ENCODE measurements around the gene PEX11G. TPM values are rescaled to one million over a fixed set of nuclear protein-coding genes. Genes with fewer than 3 reads are reported as not detected.

PEX11G gene
- total and polyA plus RNA-seq, 9 of the 15 experiments (the other 6 are each of a cell fraction or from before 2014, with no cell fraction given) = 0.07 to 3.2 (median 0.70) TPM; not detected in 1

DNA sequence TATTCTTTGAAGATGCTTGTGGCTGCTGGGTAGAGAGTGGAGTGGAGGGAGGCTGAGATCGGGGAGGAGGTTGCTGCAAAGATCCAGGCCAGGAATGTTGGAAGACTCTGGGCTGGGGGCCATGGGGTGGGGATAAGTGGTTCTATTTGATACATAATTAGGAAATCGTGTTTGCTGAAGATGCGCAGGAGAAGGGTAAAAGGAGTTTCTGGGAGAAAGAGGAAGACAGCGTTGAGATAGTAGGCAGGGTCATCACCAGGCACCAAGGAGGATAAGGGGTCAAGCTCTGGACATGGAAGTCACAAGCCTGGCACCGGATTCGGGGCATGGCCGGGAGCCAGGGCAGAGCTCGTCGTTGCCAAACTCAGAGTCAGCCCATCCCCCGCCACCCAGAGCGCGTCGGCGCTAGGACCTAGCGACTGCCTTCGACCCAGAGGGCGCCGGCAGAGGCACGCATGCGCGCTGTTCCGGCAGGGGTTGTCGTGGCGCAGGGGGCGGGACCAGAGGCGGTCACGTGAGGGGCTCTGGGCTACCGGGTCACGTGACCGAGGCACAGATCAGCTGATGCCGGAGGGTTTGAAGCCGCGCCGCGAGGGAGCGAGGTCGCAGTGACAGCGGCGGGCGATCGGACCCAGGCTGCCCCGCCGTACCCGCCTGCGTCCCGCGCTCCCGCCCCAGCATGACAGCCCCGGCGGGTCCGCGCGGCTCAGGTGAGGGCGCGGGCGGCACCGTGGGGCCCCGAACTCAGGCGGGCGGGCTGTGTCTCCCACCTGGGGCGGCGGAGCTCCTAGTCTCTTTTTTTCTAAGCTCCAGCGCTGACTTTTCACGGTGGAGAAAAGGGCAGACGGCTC lies 33.5 kb upstream of the PEX11G start, which contains the start of gene MCOLN1 (continued):
- TF ChIP-seq MTA1 (IDR thresholded peaks at IDR 0.05; ENCODE audit: borderline replicate concordance) (no peak), CHD1 (IDR thresholded peaks at IDR 0.05; ENCODE audit: low read length) (no peak), SETDB1 (IDR thresholded peaks at IDR 0.05; ENCODE audit: low read length) (peak; percentile 31), ZNF79 (CRISPR knock-in tag; IDR thresholded peaks at IDR 0.05; ENCODE audit: low read depth) (no peak), U2AF2 (optimal IDR thresholded peaks at IDR 0.05; ENCODE audit: low read depth, low read length) (no peak), ZNF444 (CRISPR knock-in tag; IDR thresholded peaks at IDR 0.05) (no peak), GATAD2B (IDR thresholded peaks at IDR 0.05; ENCODE audit: borderline replicate concordance) (0 out of 2 replicates have a peak, but pooled peaks have one; percentile 50), FOSL1 (tag; conservative IDR thresholded peaks at IDR 0.05) (peak; percentile 20; the same call in 1 of the 2 replicates), SP2 (IDR thresholded peaks at IDR 0.05; ENCODE audit: extremely low read depth, low read depth, low read length, poor library complexity, severe bottlenecking) (peak; percentile 27), SNIP1 (IDR thresholded peaks at IDR 0.05; ENCODE audit: low read depth) (no peak), SMARCA5 (IDR thresholded peaks at IDR 0.05) (peak; percentile 20; the same call in 1 of the 2 replicates), PURB (CRISPR knock-in tag; IDR thresholded peaks at IDR 0.05; ENCODE audit: low read depth) (no peak), TRIM24 (IDR thresholded peaks at IDR 0.05) (peak in 1 of 2 experiments; percentile 53; a peak in 2 of 4 replicates), NCOA6 (IDR thresholded peaks at IDR 0.05) (no peak)
- TF ChIP-seq, protein P1, sequence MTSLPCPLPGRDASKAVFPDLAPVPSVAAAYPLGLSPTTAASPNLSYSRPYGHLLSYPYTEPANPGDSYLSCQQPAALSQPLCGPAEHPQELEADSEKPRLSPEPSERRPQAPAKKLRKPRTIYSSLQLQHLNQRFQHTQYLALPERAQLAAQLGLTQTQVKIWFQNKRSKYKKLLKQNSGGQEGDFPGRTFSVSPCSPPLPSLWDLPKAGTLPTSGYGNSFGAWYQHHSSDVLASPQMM (CRISPR knock-in tag; IDR thresholded peaks at IDR 0.05) = no peak
- TF ChIP-seq, protein P2, sequence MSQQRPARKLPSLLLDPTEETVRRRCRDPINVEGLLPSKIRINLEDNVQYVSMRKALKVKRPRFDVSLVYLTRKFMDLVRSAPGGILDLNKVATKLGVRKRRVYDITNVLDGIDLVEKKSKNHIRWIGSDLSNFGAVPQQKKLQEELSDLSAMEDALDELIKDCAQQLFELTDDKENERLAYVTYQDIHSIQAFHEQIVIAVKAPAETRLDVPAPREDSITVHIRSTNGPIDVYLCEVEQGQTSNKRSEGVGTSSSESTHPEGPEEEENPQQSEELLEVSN (IDR thresholded peaks at IDR 0.05; ENCODE audit: borderline replicate concordance in 1 of 2, extremely low read depth in 1 of 2, insufficient read depth in 1 of 2, insufficient read length in 1 of 2, low read depth in 1 of 2, low read length in 1 of 2, poor library complexity in 1 of 2, severe bottlenecking in 1 of 2) = peak; percentile 83 to 89
- TF ChIP-seq, protein P3, sequence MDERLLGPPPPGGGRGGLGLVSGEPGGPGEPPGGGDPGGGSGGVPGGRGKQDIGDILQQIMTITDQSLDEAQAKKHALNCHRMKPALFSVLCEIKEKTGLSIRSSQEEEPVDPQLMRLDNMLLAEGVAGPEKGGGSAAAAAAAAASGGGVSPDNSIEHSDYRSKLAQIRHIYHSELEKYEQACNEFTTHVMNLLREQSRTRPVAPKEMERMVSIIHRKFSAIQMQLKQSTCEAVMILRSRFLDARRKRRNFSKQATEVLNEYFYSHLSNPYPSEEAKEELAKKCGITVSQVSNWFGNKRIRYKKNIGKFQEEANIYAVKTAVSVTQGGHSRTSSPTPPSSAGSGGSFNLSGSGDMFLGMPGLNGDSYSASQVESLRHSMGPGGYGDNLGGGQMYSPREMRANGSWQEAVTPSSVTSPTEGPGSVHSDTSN (CRISPR knock-in tag; IDR thresholded peaks at IDR 0.05; ENCODE audit: low read depth) = no peak
- TF ChIP-seq, protein P3 (tag; conservative IDR thresholded peaks at IDR 0.05; ENCODE audit: low read depth) = no peak
- TF ChIP-seq, protein P4, sequence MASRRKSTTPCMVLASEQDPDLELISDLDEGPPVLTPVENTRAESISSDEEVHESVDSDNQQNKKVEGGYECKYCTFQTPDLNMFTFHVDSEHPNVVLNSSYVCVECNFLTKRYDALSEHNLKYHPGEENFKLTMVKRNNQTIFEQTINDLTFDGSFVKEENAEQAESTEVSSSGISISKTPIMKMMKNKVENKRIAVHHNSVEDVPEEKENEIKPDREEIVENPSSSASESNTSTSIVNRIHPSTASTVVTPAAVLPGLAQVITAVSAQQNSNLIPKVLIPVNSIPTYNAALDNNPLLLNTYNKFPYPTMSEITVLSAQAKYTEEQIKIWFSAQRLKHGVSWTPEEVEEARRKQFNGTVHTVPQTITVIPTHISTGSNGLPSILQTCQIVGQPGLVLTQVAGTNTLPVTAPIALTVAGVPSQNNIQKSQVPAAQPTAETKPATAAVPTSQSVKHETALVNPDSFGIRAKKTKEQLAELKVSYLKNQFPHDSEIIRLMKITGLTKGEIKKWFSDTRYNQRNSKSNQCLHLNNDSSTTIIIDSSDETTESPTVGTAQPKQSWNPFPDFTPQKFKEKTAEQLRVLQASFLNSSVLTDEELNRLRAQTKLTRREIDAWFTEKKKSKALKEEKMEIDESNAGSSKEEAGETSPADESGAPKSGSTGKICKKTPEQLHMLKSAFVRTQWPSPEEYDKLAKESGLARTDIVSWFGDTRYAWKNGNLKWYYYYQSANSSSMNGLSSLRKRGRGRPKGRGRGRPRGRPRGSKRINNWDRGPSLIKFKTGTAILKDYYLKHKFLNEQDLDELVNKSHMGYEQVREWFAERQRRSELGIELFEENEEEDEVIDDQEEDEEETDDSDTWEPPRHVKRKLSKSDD (conservative IDR thresholded peaks at IDR 0.05; ENCODE audit: low read length) = no peak
- TF ChIP-seq, protein P5, sequence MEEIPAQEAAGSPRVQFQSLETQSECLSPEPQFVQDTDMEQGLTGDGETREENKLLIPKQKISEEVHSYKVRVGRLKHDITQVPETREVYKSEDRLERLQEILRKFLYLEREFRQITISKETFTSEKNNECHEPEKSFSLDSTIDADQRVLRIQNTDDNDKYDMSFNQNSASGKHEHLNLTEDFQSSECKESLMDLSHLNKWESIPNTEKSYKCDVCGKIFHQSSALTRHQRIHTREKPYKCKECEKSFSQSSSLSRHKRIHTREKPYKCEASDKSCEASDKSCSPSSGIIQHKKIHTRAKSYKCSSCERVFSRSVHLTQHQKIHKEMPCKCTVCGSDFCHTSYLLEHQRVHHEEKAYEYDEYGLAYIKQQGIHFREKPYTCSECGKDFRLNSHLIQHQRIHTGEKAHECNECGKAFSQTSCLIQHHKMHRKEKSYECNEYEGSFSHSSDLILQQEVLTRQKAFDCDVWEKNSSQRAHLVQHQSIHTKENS (CRISPR knock-in tag; IDR thresholded peaks at IDR 0.05) = no peak

Measured in K562 (cell line).